ENCODE results near the gene CCDC175.

CCDC175 gene

DNA sequence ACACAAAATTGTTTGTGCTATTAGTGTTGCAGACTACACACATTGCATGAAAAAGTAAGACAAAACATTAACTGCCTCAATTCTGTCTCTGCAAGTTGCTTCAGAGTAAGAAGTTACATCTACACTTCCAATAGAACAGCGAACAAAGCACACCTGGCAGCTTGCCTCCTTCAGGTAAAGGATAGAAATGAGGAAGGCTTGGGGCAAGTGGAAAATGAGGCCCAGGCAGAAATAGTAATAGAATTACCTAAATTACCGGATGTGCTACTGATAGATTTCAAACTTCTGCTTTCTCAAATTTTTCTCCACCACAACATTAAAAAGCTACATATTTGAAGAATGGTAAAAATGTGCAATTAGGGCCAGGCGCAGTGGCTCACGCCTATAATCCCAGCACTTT is 37.7 kb downstream of the CCDC175 start:
- no peak for FAIRE-seq

- FAIRE-seq = no peak
These were observed 39.1 kb downstream of the CCDC175 start for GRCh38 chr14:59537476-59537875.

GRCh38 chr14:59534361-59534987 is 42.1 kb downstream of the CCDC175 start:
- no peak for FAIRE-seq

GRCh38 chr14:59532419-59532818 is 44.2 kb downstream of the CCDC175 start:
- FAIRE-seq = no peak

DNA sequence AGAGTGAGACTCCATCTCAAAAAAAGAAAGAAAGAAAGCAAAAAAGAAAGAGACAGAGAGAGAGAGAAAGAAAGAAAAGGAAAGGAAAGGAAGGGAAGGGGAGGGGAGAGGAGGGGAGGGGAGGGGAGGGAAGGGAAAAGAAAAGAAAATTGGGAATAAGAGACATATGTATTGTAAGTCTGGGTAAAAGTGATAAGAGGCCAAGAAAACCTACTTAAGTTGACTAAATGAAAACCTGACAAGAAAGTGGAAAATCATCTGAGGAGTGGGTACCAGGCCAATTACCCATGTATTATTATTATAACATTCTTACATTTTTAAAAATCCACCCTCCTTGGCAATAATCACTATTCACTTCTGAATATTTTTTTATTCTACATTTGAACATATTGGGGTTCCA is 46.3 kb downstream of the CCDC175 start:
- no peak for FAIRE-seq

GRCh38 chr14:59529189-59529588 is 47.4 kb downstream of the CCDC175 start:
- no peak for FAIRE-seq

DNA sequence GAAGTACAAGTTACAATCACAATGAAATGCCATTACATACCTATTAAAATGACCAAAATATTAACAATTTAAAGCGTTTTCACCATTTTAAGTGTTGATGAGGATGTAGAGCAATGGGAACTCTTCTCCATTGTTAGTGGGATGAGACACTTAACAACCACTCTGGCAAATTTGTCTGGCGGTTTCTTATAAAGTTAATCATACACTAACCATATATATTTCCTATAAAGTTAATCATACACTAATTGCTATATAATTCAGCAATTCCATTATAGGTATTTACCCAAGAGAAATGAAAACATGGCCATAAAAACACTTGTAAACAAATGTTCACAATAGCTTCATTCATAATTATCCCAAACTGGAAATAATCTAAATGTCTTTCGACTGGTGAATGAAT is 56.4 kb downstream of the CCDC175 start:
- no peak for FAIRE-seq

DNA sequence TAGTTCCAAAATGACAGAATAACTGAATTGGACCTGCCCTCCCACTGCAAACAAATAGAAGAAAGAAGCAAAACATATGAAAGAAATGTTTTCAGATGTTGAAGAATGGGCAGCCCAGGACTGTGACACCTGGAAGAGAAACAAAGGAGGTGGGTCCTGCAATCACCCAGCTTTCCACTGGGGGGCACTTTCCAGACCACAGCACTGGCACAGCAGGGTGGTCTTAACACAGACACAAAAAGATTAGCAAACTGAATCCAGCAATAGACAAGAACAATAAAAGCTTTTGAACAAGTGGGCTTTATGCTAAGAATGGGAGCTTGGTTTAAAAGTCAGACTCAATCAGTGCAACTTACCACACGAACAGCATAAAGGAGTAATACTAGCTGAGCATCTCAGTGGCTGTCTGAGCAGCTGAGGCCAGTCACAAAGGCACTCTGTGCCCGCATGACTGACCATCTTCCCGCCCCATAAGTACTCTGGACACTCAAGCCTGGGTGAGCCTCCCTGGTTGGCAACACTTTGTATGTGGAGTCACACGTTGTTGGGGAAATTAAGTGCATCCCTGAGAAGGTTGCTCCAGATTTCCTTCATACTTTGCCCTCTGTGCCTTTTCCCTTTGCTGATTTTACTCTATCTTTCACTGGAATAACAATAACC is 64.6 kb downstream of the CCDC175 start:
- FAIRE-seq = no peak

DNA sequence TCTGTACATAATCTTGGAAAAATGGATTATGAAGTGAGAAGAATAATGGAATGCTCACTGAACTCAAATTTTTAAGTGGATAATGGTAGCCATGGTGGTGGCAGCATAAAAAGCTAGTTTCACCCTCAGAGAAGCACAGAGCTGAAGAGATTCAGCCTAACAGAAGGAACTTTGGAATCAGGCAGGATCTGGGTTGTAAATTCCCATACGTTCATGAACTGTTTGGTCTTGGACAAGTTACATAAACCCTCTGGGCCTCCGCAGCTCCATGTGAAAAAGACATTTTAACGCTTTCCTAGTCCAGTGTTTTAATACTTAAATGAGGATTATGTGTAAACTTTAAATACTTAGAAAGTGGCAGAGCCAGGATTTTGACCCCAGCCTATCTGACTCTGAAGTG is 65.6 kb downstream of the CCDC175 start:
- FAIRE-seq = no peak

GRCh38 chr14:59510001-59510400 is 66.6 kb downstream of the CCDC175 start:
- no peak for FAIRE-seq

DNA sequence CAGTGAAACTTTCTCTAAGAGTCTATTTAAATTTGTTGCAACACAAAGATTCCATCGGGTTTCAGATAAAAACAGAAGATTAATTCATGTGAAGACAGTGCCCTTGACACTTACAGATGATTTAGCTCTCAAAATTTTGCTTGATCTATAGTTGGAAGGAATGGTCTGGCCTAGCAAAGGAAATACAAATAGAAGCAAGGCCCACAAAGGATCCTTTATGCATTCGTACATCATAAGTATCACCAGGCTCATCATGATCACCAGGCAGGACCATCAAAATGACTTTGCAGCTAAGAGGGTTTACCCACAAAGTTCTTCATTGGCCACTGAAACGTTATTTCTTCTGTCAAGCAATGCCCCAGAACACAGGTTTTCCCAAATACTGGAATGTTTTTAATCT is 67.5 kb downstream of the CCDC175 start:
- no peak for FAIRE-seq

DNA sequence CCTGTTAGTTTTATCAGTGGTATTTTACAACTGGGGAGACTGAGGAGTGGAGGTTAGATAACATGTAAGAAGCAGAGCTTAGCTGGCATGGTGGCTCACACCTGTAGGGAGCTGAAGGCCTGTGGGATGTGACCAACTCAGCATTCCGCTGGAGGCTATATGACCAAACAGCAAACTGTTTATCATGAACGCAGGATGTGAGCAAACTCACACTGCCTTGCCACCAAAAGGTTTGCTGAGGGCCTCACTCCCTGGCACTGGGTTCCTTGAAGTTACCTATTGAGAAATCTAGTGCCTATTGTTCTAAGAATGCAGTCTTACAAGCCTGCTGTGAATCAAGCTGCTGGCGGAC is 68.9 kb downstream of the CCDC175 start:
- FAIRE-seq = no peak

DNA sequence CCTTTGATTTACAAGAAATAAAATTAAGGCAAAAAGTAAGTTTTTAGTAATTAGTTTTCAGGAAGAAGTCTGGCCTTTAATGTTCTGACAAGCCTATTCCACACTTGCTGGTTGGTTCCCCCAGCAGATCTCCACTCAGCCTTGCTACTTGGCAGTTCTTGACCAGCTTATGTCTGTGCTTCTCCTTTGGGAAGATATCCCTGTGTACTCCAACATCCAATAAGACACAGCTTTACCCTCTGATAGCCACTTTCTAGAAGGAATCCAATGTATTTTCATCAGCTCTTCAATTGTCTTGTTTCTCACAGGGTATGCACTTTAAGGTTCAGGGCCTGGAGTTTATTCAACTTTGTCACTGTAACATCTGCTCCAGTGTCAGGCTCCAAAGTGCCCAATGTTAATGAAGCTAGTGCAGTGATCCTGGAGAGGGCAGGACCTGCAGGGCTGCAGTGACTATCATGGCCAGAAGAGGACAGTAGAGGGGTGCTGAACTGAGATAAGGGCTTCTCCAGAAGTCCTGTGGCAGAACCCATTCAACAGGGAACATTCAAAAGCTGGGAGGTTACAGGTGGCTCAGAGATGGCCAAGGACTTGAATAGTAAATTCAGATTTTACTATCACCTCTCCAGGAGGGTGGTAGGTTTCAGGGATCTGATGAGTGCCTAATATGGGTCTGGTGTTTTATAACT is 69.4 kb downstream of the CCDC175 start:
- FAIRE-seq = no peak

GRCh38 chr14:59503256-59503655 is 73.4 kb downstream of the CCDC175 start:
- FAIRE-seq = no peak

- no peak for FAIRE-seq
These were observed 75.9 kb downstream of the CCDC175 start for GRCh38 chr14:59500732-59501131.

DNA sequence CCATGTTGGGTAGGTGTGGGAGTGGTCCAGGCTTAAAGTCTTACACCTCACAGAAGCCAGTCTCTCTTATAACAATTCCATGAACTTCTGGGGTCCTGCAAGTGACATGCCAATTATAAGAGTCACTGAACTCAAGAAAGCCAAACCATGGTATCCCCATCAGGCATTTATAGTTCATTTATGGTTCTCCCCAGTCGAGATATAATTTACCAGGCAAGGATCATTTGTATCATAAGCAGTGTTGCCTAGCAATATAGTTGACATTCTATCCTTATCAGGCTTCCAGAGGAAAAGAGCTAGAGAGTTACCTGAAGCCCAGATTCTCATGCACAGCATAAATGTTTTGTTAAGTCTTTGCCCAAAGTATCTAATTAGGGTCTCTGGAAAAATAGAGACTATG is 84.2 kb downstream of the CCDC175 start:
- FAIRE-seq = no peak

- no peak for FAIRE-seq
These were observed 85.9 kb downstream of the CCDC175 start for GRCh38 chr14:59490756-59491155.

DNA sequence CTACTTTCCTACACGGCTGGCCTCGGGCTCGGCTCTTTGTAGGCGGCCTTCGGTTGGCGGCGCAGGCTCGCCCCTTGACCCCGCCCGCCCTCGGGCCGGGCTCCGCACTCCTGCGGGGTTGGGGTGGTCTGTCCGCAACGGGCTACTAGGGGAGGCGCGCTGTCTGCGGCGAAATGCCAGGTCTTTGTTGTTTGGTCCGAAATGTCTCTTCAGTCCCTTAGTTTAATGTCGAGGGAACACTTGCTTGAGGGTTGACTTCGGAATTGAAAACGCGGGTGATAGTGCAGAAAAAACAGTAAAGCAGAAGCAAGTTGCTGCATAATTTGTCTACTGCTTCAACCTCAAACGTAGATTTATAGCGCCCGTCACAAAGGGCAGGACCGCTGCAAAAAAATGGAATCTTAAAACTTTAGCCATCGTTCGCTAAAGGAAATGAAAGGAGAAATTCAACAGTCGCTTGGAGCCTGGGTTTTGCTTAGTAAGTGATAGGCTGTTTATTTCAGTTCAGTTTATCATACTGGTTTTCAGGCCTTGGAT is 91.9 kb downstream of the CCDC175 start:
- no peak for FAIRE-seq

- FAIRE-seq = peak; percentile 62
These were observed 92.6 kb downstream of the CCDC175 start, which contains the start of the genes JKAMP and L3HYPDH for GRCh38 chr14:59483819-59484638. JKAMP (plus strand) TSS chr14:59484517; CDS start chr14:59484590, 73 bp downstream. L3HYPDH (minus strand) TSS chr14:59484408; CDS start chr14:59484316, 92 bp downstream.

GRCh38 chr14:59483363-59483762 is 93.2 kb downstream of the CCDC175 start:
- no peak for FAIRE-seq

GRCh38 chr14:59482541-59483331 is 93.9 kb downstream of the CCDC175 start:
- no peak for FAIRE-seq
